ENCODE data around the gene KLF1.
"Not testable (repeated sequence)": the region's sequence is repeated elsewhere in the genome, so short reads cannot be mapped to it uniquely, and the experiment has no call there.

KLF1 gene

DNA sequence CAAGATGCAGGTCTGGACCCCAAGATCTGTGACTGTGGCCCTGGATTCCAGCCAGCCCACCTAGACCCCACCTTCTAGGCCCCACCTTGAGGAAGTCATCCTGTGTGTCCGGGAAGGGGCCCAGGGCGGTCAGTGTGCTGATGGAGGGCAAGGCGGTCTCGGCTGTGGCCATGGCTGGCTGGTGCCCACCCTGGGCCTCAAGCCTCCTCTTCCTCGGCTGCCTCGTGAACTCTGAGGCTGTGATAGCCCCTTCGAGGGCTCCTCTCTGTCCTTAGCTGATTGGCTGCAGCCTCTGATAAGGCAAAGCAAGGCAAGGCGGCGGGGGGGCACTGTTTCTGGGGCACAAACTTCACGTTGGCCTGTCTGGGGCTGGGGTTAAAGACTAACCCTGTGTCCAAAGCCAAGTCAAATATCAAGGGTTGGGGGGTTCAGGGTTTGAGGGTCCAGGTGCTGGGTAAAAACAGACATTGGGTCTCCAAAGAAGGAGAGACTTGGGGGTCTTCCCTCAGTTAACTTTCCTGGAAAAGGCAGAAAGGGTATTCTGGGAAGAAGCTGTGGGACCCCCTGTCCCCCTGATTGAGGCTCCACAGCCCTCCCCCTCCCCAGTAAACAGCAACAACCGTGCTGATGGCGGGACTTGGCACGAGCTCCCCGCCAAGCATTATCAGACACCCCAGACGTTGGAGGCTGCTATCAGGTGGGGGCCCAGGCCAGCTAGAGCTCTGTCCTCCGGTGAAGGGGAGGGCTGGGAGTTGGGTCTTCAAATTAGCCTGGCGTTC lies at the start of gene KLF1:
TSS of gene KLF1 (minus strand) at position 233 of the 779 bp plus-strand sequence. CDS start at position 172, 61 bp downstream.
- DNase-seq, result no peak

GRCh38 chr19:12936582-12936981 lies 49.6 kb upstream of the KLF1 start:
- DNase-seq, result no peak

- no peak for DNase-seq
Observed at GRCh38 chr19:12935071-12935470, 48.1 kb upstream of the KLF1 start.

DNA sequence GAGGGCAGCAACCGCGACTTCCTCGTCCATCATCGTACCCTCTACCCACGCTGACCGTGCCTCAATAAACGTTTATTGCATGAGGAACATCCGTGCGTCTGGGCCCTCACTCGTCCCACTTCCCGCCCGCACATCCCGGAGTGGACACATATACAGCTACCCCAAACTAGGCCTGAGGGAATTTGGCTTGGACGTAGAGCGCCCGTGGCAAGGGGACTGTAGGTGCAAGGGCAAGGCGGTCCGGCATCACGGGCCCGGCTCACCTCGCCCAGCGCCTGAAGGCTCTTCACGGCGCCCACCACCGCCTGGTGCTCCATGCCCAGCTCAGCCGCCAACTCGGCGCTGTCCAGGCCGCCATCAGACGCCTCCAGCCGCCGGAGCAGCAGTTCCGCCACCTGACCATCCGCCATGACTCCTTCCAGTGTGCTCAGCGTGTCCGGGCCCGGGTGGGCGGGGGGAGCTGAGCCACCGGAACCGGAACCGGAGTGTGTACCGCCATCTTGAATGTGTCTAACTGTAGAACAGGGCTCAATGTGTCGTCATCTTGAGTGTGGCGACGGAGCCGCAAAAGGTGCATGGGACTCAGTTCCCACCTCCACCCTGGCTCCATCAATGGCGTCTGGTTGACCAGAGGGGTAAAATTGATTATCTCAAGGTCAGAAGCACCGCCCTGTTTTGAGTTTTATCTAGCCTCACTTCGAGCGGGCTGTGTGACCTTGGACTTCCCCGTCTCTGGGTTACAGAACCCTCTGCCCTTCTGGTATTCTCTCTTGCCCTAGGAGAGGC lies 46.5 kb upstream of the KLF1 start, which contains the start of gene FARSA:
TSS of gene FARSA (minus strand) at position 425 of the 786 bp plus-strand sequence. CDS start at position 410, 15 bp downstream.
- peak; percentile 85 for DNase-seq

- DNase-seq, result no peak
Observed at GRCh38 chr19:12932392-12933286, 45.6 kb upstream of the KLF1 start.

DNA sequence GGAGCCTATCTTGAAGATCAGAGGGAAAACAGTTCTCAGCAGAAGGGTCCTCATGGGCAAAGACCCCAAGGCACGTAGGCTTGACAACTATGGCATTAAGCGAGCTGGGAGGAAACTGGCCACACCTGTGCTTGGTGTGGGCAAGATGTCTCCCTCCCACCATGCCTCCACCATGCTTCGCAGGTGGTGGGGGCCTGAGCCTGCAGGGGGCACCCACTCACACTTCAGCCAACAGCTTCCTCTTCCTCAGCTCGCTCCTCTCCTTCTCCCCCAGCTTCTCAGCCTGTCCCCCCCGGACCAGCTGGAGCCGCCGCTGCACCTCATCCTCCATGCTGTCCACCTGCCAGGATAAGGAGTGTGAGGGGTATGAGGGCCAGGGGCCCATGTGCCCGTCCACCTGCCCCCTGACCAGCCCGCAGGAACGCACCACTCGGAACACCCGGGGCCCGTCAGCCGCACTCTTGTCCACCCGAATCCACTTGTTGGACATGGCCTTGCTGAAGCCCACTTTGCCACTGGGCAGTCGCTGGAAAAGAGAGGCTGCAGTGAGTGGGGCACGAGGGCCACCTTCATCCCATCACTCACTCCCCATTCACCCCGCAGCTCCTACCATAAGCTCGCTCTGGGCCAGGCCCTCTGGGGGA lies 43.1 kb upstream of the KLF1 start:
- DNase-seq, result no peak

DNA sequence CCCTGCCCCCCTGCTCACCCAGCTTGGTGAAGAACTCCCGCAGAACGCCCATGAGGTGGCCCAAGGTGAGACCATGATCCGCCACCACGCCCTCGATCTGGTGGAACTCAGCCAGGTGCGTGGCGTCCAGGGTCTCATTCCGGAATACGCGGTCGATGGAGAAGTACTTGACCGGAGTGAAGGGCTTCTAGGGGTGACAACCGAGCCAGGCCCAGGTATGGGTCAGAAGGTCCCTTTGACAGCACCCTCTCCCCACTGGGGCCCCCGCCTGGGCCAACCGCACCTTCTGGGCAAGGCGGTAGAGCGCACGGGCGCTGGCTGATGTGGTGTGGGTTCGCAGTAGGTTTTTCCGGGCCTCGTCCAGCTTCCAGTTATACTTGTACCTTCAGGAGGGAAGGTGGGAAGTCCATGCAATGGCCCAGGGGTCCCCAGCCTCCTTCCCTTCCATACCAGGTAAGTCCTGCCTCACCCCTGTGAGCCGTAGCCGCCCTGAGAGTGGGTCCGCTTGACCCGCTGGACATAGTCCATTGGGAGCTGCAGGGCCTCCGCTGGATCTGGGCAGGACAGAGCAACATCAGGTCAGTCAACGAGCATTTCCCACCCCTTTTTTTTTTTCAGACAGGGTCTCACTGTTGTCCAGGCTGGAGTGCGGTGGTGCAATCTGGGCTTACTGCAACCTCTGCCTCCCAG lies 37.8 kb upstream of the KLF1 start:
- DNase-seq, result no peak

- DNase-seq, result no peak
Observed at GRCh38 chr19:12922959-12923358, 36.0 kb upstream of the KLF1 start.

- no peak for DNase-seq
Observed at GRCh38 chr19:12921047-12921446, 34.0 kb upstream of the KLF1 start.

DNA sequence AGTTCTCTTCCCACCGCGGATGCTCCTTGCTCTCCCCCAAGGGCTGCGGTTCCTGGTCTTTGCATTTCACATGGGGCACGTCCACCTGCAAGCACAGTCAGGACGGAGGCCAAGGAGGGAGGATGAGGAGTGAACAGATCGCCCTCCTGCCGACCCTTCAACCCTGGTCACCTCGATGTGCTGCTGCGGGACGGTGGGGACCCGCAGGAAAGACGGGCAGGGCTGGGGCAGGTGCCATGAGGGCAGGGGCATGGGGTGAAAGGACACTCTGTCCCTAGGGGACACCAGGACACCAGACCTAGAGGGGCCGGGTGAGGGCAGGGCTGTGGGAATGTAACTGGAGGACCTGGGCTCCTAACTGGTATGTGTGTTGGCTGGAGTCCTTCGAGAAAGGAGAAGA lies 31.3 kb upstream of the KLF1 start:
- DNase-seq, result no peak

GRCh38 chr19:12915860-12916259 lies 28.9 kb upstream of the KLF1 start:
- not testable (repeated sequence) for DNase-seq

DNA sequence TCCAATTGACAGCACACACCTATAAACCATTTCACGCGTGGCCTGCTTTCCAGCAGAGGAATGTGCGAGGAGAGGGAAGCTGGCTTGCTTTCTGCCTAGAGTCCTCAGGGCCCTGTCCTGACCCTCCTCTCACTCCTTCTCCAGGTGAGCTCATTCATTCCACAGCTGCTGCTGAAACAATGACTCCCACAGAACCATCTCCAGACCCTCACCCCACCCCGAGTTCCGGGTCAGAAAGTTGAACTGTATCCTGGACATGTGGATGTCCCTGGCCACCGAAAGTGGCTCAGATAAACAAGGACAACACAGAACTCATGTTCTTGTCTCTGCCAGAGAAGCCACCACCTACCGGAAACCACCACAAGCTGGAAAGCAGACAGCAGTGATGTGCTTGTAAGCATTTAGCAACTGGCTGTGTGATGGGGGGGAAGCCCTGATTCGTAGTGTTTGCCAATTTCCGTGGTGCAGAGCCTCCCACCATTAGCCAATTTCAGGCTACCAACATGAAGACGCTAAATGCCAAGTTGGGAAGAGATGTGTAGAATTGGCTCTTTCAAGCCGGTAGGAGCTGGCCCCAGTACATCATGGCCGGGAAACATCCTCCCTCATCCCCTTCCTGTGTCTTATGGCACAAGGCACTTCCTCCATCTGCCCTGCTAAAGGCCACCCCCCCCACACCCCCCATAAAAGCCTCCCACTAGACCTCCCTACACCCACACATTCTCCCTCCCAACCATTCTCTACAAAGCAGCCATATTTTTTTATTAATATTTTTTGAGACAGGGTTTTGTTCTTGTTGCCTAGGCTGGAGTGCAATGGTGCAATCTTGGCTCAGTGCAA lies 27.1 kb upstream of the KLF1 start:
- DNase-seq, result no peak

DNA sequence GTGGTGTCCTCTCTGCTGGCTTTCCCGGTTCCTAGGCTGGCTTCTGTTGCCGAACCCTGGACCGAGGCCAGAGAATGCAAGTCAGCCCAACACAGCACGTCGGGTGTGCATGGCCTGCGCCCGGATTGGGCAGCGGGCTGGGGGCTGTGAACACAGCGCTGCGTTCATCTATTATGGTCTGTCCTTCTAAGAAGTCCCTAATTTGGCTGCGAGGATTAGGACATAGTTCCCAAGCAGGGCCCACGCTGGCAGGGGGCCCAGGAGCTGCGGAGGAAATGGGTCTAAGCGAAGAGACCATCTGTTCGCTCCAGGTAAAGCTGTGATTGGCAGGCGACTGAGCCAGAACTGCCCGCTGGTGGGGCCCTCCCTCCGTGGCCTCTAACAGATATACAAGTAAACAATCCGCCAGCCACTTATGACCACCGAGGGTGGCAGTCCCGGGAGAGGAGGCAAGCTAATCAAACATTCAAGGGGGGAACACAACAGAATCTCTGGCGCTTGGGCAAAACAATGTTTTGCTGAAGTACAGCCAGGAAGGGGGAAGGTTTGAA lies 26.1 kb upstream of the KLF1 start:
- no peak for DNase-seq

DNA sequence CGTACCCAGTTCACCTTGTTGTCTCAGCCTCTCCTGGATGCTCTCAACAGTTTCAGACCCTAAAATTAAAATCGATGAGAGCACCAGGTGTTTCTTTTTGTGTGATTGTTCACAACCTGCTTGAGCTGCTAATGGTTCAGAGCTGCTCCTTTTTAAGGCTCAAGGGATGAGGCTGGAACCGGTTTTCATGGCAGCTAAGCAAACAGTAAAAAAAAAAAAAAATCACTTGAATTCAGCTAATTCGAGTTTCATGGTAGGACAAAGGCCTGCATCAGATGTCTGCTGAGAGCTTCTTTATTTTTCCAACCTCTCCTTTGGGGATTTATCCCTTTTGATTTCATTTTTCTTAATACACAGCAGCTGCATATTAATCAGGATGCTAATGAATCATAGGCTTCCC lies 25.6 kb upstream of the KLF1 start:
- no peak for DNase-seq

DNA sequence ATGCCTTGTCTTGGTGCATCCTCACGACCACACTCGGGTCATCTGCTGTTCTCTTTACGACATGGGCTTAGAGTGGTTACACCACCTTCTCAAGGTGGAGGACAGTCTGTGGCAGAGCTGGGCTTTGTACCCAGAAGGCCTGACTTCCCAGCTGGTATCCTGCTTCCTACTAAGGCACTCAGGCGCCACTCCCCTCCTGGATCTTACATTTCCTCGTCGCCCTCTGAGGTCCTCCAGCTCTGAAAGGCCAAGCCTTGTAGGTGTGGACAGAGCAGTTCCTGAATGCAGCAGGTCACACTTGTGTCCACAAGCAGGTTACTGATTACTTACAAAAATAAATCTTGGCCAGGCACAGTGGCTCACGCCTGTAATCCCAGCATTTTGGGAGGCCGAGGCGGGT lies 20.2 kb upstream of the KLF1 start:
- no peak for DNase-seq

DNA sequence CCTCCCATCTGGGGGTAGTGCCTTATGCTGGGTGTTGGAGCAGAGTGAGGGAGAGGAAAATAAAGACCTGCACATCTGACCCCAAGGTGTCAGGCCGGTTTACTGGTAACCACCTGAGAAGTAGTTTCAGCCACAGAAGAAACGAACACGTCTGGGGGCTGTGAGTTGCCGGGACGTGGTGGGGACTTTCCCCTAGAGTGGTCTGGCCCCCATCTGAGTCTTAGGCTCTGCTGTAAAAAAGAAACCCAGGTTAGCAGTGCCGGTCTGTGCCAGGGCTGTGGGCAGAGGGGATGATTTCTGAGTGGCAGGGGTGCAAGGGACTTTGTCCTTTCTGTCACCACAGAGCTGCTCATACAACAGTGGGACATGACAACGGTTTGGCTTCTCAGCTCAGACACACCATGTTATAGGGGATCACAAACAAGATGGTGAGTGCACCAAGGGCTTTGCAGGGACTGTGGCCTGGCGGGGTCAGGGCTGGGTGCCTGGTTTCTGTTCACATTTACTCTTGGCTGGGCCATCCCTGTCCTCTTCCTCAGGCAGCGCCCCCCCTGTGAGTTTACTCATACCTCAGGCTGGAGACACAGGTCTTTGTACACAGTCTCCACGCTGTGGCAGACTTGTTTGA lies 13.0 kb upstream of the KLF1 start:
- no peak for DNase-seq

DNA sequence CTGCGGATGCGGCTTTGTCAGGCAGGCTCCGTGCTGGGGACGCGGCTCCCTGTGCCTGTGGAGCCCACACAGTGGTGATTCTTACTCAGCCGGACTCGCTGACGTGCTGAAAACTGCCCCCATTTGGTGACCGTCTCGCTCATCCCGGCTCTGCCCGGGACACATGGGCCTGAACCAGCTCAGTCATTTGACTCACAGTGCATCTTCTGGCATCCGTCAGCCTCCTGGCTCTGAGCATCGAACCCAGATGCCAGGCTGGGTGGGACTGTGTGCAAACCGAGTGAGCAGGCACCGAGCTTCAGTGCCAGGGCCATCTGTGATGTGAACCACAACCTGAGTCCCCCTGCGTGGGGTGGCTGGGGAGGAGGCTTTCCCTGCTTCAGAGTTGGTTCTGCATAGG lies 9.5 kb upstream of the KLF1 start:
- no peak for DNase-seq

GRCh38 chr19:12893582-12893981 lies 6.6 kb upstream of the KLF1 start:
- no peak for DNase-seq

- DNase-seq, result no peak
Observed at GRCh38 chr19:12891553-12892021, 4.6 kb upstream of the KLF1 start.

Data from NCI-H1048 (cell line).